Body of pancreas (tissue), 4 donors: ENCODE measurements around the gene PACRG. TPM values are rescaled to one million over a fixed set of nuclear protein-coding genes. Genes with fewer than 3 reads are reported as not detected.

Experiments
- ATAC-seq: fragments of 150-250 bp; one replicate; pipeline ENCODE4 v1.9.1; 2016
- DNase-seq, 4 donors: peaks; one replicate each; pipeline ENCODE4 v3.0.0-alpha.2; 2019
- H3K27ac ChIP-seq, 4 donors: fragments of 200-600 bp; sonication (generic); 1 replicate in 3 of 4; 2 replicates in 1 of 4; pipeline versions ENCODE4 v1.5.1 to v1.6.1; 2016 to 2019; ENCODE audit warnings: mild to moderate bottlenecking in 1 of 4, mixed read lengths in 1 of 4, moderate library complexity in 1 of 4
- H3K27me3 ChIP-seq, 2 donors: fragments of 200-600 bp; sonication (generic); one replicate each; pipeline ENCODE4 v1.6.0; 2016; ENCODE audit warnings: mild to moderate bottlenecking in 1 of 2
- H3K36me3 ChIP-seq, 2 donors: fragments of 200-600 bp; sonication (generic); replicated peaks in 1 of 2; 2 replicates each; pipeline ENCODE4 v1.5.1; 2016; ENCODE audit warnings: low read depth in 2 of 2; ENCODE audit not compliant: insufficient read depth in 1 of 2
- H3K4me1 ChIP-seq: fragments of 200-600 bp; sonication (generic); one replicate; pipeline ENCODE4 v1.6.0; 2016
- H3K4me3 ChIP-seq, 2 donors: fragments of 200-600 bp; sonication (generic); 1 replicate in 1 of 2; 2 replicates in 1 of 2; pipeline ENCODE4 v1.5.1; 2016 to 2019
- H3K9me3 ChIP-seq, 3 donors: fragments of 200-600 bp; sonication (generic); 1 replicate in 2 of 3; 2 replicates in 1 of 3; pipeline ENCODE4 v1.5.1; 2016
- CTCF ChIP-seq, 7 experiments: fragments of 450-650 bp in 4 of 7; fragments of 200-600 bp in 3 of 7; sonication (generic) in 3 of 7; IDR thresholded peaks; one replicate each; pipeline ENCODE4 v1.5.1; 2016 to 2019; ENCODE audit warnings: antibody characterized with exemption in 7 of 7
- POLR2A ChIP-seq, 3 donors: fragments of 450-650 bp; IDR thresholded peaks; one replicate each; pipeline ENCODE4 v1.6.1; 2016; ENCODE audit warnings: antibody characterized with exemption in 3 of 3, mild to moderate bottlenecking in 2 of 3
- WGBS, 2 donors: methylation state at CpG; one replicate each; pipeline ENCODE4 v1.1.5; 2017; 5-methylcytosine and 5-hydroxymethylcytosine counted together
- intact Hi-C: fragments of 100-400 bp; cut with DNase I; formaldehyde crosslinking; loops from one replicate; pipeline ENCODE4 v1.15.1; 2023
- total RNA-seq, 2 donors: library from RNA; depleted of rRNA; stranded (reverse); fragments of >200 nt; gene quantifications; one replicate each; pipeline ENCODE4 v1.1.0, GENCODE V29; 2016

Gene PACRG
- total RNA-seq, 2 donors from 2014 or later: 7.8 to 10.9 TPM

GRCh38 chr6:163175301-163175700 lies 447.5 kb downstream of the PACRG start:
- 68 to 80% methylated on average over 4 of the region's 4 CpGs for WGBS, 2 donors
- no peak overlapping the region for H3K27ac ChIP-seq
- no peaks in the 10 kb centered on the region for H3K36me3 ChIP-seq
- DNase-seq: no peak
- H3K9me3 ChIP-seq: no peaks in the 10 kb centered on the region
- H3K27me3 ChIP-seq: no peaks in the 10 kb centered on the region
- no peak overlapping the region for H3K4me3 ChIP-seq
- H3K4me1 ChIP-seq: no peaks in the 10 kb centered on the region
- TF ChIP-seq CTCF (IDR thresholded peaks at IDR 0.05) (no peak), POLR2A (IDR thresholded peaks at IDR 0.05) (no peak)
- ATAC-seq: no peak
- intact Hi-C loops: no loop called here

- Histone ChIP-seq H3K9me3 (no peaks in the 10 kb centered on the region), H3K4me1 (peaks cover 4% of the 10 kb centered on the region), H3K4me3 (no peak overlapping the region), H3K27ac (no peak overlapping the region), H3K27me3 (no peaks in the 10 kb centered on the region), H3K36me3 (no peaks in the 10 kb centered on the region)
- no peak for ATAC-seq
- WGBS, 2 donors: 58 to 61% methylated on average over 3 of the region's 3 CpGs
- intact Hi-C loops: no loop called here
- TF ChIP-seq CTCF (IDR thresholded peaks at IDR 0.05) (no peak), POLR2A (IDR thresholded peaks at IDR 0.05) (no peak)
- DNase-seq: no peak
Measured at GRCh38 chr6:163176097-163176496, 448.3 kb downstream of the PACRG start.

- Histone ChIP-seq H3K36me3 (no peaks in the 10 kb centered on the region), H3K27me3 (no peaks in the 10 kb centered on the region), H3K9me3 (no peaks in the 10 kb centered on the region), H3K4me1 (peaks cover 8% of the 10 kb centered on the region), H3K4me3 (no peak overlapping the region), H3K27ac (no peak overlapping the region)
- TF ChIP-seq CTCF (IDR thresholded peaks at IDR 0.05) (no peak), POLR2A (IDR thresholded peaks at IDR 0.05) (no peak)
- WGBS, 2 donors: 82 to 89% methylated on average over 4 of the region's 4 CpGs
- DNase-seq: no peak
- intact Hi-C loops: no loop called here
- no peak for ATAC-seq
Measured at GRCh38 chr6:163177007-163177406, 449.2 kb downstream of the PACRG start.

- 92 to 95% methylated on average over 11 of the region's 11 CpGs for WGBS, 2 donors
- intact Hi-C loops: no loop called here
- H3K4me1 ChIP-seq: peaks cover 8% of the 10 kb centered on the region
- ATAC-seq (no peak), DNase-seq (no peak)
- H3K4me3 ChIP-seq: no peak overlapping the region
- H3K27ac ChIP-seq: no peak overlapping the region
- H3K36me3 ChIP-seq: no peaks in the 10 kb centered on the region
- no peaks in the 10 kb centered on the region for H3K9me3 ChIP-seq
- no peaks in the 10 kb centered on the region for H3K27me3 ChIP-seq
- TF ChIP-seq POLR2A (IDR thresholded peaks at IDR 0.05) (no peak), CTCF (IDR thresholded peaks at IDR 0.05) (no peak)
Measured at GRCh38 chr6:163177892-163178420, 450.2 kb downstream of the PACRG start.

GRCh38 chr6:163179061-163179460 lies 451.3 kb downstream of the PACRG start:
- Histone ChIP-seq H3K36me3 (no peaks in the 10 kb centered on the region), H3K4me1 (peaks cover 8% of the 10 kb centered on the region), H3K27ac (no peak overlapping the region), H3K9me3 (no peaks in the 10 kb centered on the region), H3K27me3 (no peaks in the 10 kb centered on the region), H3K4me3 (no peak overlapping the region)
- 60 to 64% methylated on average over 9 of the region's 9 CpGs for WGBS, 2 donors
- ATAC-seq (no peak), DNase-seq (no peak)
- TF ChIP-seq CTCF (IDR thresholded peaks at IDR 0.05) (no peak), POLR2A (IDR thresholded peaks at IDR 0.05) (no peak)
- intact Hi-C loops: no loop called here
